ENCODE data around the gene SMIM10L2A.
"Not testable (repeated sequence)": the region's sequence is repeated elsewhere in the genome, so short reads cannot be mapped to it uniquely, and the experiment has no call there.

SMIM10L2A gene

DNA sequence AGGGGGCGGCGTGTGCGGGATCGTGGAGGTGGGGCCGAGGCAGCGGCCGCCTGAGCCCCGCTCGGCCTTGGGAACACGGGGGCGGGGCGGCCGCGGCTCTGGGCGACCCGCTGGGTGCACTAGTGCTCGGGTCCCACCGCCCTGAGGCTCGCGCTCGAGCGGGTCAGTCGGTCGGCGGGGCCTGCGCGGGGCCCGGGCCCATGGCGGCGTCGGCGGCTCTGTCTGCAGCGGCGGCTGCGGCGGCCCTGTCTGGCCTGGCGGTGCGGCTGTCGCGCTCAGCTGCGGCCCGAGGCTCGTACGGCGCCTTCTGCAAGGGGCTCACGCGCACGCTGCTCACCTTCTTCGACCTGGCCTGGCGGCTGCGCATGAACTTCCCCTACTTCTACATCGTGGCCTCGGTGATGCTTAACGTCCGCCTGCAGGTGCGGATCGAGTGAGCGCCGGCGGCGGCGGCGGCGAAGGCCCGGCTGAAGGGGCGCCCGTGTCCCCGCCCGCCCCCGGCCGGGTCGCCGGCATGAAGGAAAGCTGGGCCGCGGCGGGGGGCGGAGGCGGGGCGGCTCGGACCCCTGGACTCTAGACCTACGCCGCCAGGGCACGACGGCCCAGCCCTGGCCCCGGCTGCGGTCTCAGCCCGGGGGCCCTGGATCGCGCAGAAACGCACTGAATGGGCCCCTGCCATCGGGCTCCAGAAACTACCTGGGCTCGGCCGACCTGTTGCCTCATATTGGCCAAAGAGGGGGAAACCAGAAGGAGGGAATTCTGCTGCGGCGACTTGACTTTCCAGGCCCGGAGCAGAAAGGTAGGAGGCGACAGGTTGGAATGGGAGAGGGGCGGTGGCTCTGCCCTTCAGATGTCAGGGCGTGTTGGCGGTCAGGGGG is at the start of gene SMIM10L2A:
SMIM10L2A (plus strand) TSS at position 13 of the 878 bp plus-strand sequence; CDS start at position 201, 188 bp downstream.
- DNase-seq (ENCODE audit: low read depth in 2 of 3, low spot score in 2 of 3), result no peak

DNA sequence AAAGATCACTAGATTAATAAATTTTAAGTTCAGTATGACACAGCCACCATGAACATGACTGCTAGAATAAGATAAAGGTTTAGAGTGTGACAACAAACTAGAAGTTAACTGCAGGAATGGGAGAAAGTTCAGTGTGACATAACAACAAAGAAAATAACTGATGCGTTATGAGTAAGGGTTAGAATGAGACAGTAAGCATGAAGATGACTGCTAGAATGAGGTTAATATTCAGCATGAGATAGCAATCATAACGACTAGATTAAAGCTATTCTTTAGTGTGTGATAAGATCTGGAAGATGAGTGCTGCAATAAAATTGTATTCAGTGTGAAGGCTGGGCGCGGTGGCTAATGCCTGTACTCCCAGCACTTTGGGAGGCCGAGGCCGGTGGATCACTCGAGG is 48.4 kb upstream of the SMIM10L2A start:
- DNase-seq (ENCODE audit: low read depth in 2 of 3, low spot score in 2 of 3), result no peak

DNA sequence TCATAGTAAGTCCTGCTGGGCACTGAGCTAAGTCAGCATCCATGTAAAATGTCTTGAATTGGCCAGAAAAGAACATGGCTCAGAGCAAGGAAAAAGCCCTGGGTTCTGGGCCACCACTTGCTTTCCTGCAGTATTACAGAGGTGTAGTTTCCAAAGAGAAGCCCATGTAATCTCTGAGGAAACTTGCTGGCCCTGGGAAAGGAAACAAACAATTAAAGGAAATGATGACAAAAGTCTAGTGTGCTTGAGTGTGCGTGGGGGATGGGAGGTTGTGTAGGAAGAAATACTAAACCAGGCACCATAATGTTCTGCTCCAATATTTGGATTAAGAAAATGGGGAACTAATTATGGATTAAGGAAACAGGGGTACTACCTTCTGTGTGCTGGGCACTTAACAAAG is 39.5 kb upstream of the SMIM10L2A start:
- DNase-seq (ENCODE audit: low read depth in 2 of 3, low spot score in 2 of 3), result no peak

DNA sequence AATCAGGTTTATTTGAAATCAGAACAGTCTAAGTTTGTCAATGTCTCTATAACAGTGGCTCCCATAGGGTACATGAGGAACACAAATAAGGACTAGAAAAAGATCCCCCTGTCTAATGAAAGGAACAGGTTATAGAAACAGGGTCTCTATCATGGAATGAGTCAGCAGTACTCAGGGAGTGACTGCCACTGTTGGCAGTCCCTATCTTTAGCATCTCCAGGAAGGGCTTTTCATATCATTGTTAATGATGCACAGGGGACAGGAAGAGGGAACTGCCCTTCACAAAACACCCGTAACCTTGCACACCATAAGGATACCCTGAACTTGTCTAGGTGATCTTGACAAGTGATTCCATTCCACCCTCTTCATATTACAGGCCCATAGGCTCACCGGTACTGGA is 38.5 kb upstream of the SMIM10L2A start:
- no peak for DNase-seq (ENCODE audit: low read depth in 2 of 3, low spot score in 2 of 3)

DNA sequence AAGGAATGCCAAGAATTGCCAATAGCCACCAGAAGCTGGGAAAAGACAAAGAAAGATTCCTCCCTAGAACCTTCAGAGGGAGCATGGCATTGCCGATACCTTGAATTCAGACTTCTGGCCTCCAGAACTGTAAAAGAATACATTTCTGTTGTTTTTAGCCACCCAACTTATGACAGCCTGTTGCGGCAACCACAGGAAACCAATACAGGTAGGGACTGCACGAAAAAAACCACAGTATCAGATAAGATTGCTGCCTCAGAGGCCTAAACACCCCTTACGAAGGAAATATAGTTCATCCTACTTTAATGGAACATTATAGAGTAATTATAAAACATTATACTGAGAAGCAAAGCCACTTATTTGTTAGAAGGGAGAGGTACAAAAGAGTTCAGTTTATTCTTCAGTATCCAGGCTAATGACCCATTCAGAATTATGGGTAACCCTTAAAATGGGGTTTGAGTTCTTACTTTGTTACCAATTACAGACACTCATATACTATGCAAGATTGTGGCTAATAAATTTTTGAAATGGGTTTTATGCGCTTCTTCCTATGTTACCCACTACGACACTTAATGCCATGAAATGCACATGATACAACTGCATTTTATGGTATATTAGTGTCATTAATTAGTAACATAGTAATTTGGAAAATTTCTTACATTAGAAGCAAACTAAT is 37.4 kb upstream of the SMIM10L2A start:
- DNase-seq (ENCODE audit: low read depth in 2 of 3, low spot score in 2 of 3), result no peak

DNA sequence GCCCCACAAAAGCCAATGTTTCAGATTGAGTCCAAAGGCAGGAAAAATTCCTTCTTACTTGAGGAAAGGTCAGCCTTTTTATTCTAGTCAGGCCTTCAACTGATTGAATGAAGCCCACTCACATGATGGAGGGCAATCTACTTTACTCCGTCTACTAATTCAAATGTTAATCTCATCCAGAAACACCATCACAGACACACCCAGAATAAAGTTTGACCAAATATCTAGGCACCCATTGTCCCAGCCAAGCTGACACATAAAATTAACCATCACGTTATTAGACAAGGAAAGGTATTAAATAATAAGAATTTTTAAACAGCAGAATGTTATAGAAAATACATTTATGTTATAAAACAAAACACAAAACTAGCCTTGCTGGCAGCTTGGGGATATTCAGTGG is 32.9 kb upstream of the SMIM10L2A start:
- DNase-seq (ENCODE audit: low read depth in 2 of 3, low spot score in 2 of 3), result no peak

DNA sequence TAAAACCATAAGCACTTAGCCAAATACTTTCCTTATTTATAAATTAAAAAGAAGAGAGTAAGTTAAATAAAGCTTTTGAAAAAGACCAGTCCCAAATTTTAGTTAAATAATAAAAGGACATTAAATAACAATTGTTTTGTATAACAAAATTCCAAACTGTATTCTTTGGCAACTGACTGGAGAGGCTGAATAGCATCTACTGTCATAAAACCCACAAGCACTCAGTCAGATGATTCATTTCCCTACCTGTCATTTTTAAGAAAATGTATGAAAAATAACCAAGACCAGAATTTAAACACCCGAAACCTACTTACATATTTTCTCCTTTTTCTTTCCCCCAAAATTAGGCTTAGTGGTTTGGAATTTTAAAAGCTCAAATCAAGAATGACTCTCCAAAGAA is 32.5 kb upstream of the SMIM10L2A start:
- DNase-seq (ENCODE audit: low read depth in 2 of 3, low spot score in 2 of 3), result no peak

DNA sequence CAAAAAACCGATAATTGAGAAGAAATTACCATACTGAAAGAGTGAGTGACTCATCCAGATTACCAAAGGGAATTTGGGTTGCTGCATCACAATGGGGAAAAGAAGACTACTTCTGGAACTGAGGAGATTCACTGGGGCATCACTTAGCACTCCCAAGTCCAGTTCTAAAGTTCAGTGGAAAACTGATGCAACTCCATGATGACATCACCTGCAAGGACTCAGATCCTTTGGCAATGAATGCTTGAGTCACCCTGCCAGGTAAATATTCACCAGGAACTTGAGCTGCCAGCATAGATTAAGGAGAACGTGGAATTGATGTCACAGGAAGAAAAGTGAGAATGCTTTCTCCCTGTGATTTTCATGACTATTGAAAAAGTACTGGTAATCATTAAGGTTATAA is 32.0 kb upstream of the SMIM10L2A start:
- no peak for DNase-seq (ENCODE audit: low read depth in 2 of 3, low spot score in 2 of 3)

DNA sequence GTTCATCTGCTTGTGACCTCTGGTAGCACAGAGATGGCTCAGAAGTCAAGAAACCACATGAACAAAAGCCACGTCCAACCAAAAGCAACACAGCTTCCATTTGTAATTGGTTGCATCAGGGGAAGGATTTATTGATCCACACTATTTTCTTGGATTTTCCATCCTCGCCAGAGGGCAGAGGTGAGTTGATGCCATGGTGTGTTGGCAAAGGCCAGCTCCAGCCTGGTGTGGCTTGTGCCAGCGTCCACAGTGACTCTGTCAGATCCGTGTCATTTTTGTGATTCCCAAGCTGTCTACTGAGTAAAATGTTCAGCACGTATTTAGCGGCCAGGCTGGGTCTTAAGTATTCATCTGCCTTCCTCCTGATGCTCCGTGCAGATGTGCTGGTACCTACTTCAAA is 30.0 kb upstream of the SMIM10L2A start:
- DNase-seq (ENCODE audit: low read depth in 2 of 3, low spot score in 2 of 3), result no peak

DNA sequence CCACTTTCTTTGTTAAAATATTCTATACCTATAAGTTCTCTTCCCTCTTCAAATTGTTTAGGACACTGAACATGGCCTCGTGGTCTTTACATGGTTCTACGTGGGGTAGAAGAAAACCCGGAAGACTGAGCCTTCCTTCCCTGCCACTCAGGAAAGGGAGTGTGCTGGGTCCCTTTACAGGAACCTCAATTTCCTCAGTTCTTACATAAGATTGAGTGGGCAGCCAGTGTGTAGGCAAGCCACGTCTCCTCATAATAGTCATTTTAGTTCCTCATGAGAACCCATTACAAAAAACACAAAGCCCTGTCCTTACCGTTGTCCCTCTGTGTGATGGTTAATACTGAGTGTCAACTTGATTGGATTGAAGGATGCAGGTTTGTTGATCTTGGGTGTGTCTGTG is 28.7 kb upstream of the SMIM10L2A start:
- no peak for DNase-seq (ENCODE audit: low read depth in 2 of 3, low spot score in 2 of 3)

DNA sequence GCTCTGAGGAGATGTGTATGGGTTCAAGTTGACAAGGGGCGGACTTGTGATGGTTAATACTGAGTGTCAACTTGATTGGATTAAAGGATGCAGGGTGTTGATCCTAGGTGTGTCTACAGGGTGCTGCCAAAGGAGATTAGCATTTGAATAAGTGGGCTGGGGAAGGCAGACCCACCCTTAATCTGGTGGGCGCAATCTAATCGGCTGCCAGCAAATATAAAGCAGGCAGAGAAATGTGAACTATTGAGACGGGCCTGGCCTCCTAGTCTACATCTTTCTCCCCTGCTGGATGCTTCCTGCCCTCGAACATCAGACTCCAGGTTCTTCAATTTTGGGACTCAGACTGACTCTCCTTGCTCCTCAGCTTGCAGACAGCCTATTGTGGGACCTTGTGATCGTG is 26.7 kb upstream of the SMIM10L2A start:
- DNase-seq (ENCODE audit: low read depth in 2 of 3, low spot score in 2 of 3), result no peak

DNA sequence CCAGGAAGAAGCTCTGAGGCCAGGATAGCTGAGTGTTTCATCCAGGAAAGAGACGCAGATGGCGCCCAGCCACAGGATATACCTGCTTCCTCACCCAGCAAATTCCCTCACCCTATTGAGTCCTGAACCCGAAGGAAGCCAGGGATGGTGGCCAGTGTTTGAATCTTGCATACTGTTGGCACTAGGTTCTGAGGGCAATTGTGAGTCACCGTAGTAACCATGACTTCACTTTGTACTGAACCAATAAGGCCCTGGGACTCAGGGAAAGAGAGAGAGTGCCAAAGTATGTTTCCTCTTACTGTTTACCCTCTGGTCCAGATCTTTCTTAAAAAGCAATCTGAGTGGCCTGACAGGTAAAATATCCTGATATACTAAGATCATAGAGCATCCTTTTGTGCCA is 25.6 kb upstream of the SMIM10L2A start:
- no peak for DNase-seq (ENCODE audit: low read depth in 2 of 3, low spot score in 2 of 3)

DNA sequence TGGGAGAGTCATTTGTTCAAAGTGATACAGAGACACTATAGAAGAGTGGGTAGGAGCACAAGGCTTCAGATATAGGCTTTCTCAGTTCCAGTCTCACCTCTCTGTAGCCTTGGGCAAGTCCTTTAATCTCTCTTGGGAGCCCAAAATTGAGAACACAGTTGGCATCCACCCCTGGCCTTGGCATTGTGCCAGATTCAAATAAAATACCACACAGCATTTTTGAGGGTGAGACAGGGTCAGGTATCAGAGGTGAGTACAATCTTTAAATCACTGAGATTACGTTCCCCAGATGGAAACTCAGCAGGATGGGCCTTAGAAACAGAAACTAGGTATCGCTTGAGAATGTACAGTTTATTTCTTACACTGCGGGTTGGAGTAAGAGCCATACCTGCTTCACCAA is 25.2 kb upstream of the SMIM10L2A start:
- DNase-seq (ENCODE audit: low read depth in 2 of 3, low spot score in 2 of 3), result no peak

DNA sequence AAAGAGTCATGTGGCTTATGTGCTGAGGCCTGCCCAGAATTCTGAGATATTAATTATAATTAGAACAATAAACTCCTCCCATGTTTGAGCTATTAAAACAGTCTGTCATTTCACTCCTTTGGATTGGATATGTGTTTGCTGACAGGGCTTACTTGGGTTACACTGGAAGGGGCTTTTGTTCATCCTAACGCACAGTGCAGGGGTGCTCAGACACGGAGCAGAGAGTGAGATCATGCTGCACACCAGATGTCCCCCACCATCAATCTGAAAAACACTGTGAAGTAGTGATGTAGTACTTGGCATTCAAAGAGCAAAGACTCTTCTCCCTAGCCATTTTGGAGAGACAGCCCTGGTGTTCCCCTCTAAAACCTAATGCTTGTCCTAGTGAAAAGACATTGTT is 24.1 kb upstream of the SMIM10L2A start:
- DNase-seq (ENCODE audit: low read depth in 2 of 3, low spot score in 2 of 3), result no peak

DNA sequence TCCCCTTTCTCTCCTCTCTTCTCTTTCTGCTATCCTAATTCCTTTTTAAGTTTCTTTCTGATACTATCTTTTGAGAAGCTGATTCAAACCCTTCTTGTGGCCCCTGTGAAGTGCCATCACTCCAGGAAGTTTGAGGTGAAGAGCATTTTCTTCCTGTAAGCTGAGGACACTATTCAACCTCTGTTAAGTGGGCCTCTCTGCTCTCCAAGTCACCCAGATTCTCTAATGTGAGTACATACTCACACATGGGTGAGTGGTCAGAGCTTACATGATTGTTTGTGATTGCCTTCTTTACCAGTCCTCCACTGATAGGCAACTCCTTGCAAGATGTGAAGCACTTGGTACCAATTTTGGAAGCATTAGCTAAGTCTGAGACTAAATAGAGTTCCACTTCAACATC is 18.4 kb upstream of the SMIM10L2A start:
- DNase-seq (ENCODE audit: low read depth in 2 of 3, low spot score in 2 of 3), result no peak

DNA sequence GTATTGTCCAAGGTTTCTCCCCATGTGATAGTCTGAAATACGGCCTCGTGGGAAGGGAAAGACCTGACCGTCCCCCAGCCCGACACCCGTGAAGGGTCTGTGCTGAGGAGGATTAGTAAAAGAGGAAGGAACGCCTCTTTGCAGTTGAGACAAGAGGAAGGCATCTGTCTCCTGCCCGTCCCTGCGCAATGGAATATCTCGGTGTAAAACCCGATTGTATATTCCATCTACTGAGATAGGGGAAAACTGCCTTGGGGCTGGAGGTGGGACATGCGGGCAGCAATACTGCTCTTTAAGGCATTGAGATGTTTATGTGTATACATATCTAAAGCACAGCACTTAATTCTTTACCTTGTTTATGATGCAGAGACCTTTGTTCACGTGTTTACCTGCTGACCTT is 15.3 kb upstream of the SMIM10L2A start:
- DNase-seq (ENCODE audit: low read depth in 2 of 3, low spot score in 2 of 3), result not testable (repeated sequence)

DNA sequence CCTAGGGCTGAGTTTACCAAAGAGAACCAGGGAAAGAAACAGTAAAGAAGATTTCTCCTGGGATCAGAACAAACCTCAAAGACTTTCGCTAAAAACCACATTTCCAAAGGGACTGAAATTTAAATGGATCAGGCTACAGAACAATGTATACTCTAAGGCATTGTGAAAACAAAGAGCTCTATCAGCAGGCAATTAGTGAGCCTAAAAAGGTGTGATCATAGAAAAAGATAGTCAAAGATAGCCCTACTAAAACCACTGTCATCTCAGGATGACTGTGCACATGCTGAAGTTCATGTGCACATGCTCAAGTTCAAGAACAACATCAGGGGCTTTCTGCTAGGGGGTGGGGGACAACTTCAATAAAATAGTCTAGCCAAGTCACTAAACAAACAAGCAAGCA is 12.9 kb upstream of the SMIM10L2A start:
- DNase-seq (ENCODE audit: low read depth in 2 of 3, low spot score in 2 of 3), result no peak

DNA sequence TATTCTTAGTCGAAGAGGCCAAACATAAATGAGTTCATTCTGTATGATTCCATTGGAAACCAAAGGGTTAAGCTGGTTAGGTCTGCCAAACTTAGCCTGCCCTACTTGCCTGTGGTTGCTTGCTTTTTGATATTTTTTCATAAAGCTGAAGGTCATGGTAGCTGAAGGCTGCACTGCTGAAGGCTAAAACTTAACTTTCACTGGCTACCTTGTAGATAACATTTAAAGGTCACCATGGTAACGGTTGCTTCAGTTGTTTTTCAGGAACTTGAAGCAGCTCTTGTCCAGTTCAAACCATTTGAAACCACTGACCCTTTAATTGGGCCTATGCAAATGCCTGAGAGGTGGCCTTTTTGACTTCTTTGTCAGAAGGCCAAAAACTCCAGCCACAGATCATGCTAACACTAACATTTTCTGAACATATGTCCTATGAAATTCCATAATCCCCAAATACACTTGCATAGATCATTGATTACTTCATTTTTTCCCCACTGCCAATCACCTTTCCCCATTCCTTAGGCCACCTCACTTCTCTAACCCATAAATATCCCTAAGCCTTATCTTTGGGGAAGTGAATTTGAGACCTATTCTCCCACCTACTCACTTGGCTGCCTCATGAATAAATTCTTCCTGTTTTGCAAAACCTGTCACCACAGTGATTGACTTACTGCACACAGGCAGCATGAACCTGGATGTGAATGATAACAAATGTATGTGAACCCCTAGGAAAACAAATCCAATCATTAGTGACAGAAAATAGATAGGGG is 10.7 kb upstream of the SMIM10L2A start:
- DNase-seq (ENCODE audit: low read depth in 2 of 3, low spot score in 2 of 3), result no peak

DNA sequence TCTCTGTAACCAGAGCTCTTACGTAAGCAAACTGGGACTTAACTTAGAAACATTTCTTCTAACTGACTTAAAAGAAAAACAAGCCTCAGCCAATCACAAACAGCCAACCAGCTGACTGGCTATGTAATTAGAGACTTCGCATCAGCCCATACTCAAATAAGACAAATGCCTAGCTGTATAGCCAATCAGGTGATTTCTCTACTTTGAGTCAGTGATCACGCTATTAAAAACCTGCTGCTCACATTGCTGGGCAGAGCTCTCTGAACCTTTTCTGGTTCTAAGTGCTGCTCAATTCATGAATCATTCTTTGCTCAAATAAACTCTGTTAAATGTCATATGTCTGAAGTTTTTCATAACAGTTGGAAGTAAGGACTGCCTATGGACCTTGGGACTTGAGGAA is 9.9 kb upstream of the SMIM10L2A start:
- no peak for DNase-seq (ENCODE audit: low read depth in 2 of 3, low spot score in 2 of 3)

DNA sequence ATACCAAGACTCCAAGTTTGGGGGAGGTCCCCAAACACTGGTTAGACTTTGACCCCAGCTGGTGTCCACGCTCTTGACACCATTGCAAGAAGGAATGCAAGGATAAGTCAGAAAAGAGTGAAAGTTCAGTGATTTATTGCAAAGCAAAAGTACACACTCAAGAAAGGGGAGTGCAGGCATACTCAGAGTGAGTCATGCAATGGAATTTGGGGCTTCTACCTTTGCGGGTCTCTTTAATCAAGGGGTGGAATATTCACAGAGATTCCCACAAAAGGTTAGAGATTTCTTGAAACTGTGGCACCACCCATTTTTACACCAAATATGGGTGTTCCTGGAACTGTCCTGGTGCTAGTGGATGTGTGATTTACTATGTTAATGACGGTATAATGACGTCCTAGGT is 5.2 kb upstream of the SMIM10L2A start:
- no peak for DNase-seq (ENCODE audit: low read depth in 2 of 3, low spot score in 2 of 3)

DNA sequence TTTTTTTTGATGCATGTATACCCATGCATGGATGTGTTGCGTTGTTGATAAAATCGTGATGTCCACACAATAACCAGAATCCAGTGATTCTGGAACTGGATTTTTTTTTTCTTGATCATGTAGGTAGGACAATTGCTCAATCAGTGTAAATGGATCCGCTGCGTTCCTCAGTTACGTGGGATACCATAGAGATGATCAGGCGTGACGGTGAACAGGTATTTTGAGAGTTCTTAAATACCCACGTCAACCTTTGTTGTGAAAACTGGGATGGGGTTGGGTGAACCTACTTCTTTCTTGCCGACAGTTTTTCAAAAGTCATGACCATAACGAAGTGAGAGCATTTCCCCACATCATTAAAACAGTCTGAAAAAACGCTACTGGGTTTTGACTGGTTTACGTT is 913 bp upstream of the SMIM10L2A start:
- DNase-seq (ENCODE audit: low read depth in 2 of 3, low spot score in 2 of 3), result no peak

DNA sequence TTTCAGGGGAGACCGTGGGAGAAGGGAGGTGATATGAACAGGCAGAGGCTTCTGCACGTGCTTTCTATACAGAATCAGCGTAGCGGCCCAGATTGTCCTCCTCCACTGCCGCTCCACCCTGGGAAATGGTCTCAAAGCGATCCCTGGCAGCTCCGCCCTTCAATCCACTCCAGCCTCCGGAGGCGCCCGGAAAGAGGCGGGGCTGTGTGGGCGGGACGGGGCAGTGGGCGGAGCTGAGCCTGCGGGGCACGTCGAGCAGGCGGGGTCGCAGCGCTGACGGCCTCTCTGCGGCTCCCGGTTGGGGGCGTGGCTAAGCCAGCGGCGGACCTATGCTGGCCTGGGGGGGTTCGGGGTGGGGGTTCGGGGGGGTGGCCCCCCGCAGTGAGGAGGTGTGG is 210 bp upstream of the SMIM10L2A start:
- peak; percentile 52 to 65 (median 57) for DNase-seq (ENCODE audit: low read depth in 2 of 3, low spot score in 2 of 3)

All from activated CD8-positive, alpha-beta memory T cell treated with anti-CD3 and anti-CD28 coated beads for 48 hours (primary cell).